ENCODE results near the gene NR1I2. TPM values are rescaled to one million over a fixed set of nuclear protein-coding genes. Genes with fewer than 3 reads are reported as not detected.

Gene NR1I2
- polyA plus RNA-seq, 3 donors from 2014 or later = 0.24 to 0.40 TPM; not detected in 1

DNA sequence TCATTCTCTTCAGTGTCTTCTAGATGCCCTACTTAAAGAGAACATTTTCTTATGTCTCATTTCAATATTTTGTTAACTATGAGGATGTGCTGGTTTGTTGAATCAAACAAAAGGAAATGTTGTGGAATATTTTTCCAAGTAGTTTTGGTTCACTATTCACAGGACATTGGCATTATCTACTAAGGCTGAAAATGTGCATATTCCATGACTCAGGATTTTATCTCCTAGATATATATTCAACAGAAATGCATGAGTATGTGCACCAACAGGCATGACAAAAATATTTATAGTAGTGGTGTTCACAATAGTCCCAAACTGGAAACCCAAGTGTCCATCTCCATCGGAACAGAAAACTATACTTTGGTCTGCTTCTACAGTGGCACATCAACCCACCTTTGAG lies 16.7 kb upstream of the NR1I2 start:
- peaks cover 0 to 15% (median 3%) of the 10 kb centered on the region in 3 donors for H3K27me3 Mint-ChIP-seq (ENCODE audit: low read depth in 3 of 3)
- no peak for DNase-seq
- H3K36me3 Mint-ChIP-seq = no peaks in the 10 kb centered on the region
- no peak overlapping the region for H3K4me3 Mint-ChIP-seq
- H3K9me3 Mint-ChIP-seq = peaks cover 0 to 11% (median 3%) of the 10 kb centered on the region in 6 donors
- no peak overlapping the region for H3K27ac Mint-ChIP-seq
- no peaks in the 10 kb centered on the region for H3K4me1 Mint-ChIP-seq

GRCh38 chr3:119767936-119768601 lies 13.8 kb upstream of the NR1I2 start:
- H3K27ac Mint-ChIP-seq = no peak overlapping the region
- no peaks in the 10 kb centered on the region for H3K36me3 Mint-ChIP-seq
- no peak for DNase-seq
- peaks cover 0 to 5% (median 2%) of the 10 kb centered on the region in 3 donors for H3K27me3 Mint-ChIP-seq (ENCODE audit: low read depth in 3 of 3)
- H3K4me1 Mint-ChIP-seq = no peaks in the 10 kb centered on the region
- no peak overlapping the region for H3K4me3 Mint-ChIP-seq
- peaks cover 0 to 3% (median 0%) of the 10 kb centered on the region in 6 donors for H3K9me3 Mint-ChIP-seq

DNA sequence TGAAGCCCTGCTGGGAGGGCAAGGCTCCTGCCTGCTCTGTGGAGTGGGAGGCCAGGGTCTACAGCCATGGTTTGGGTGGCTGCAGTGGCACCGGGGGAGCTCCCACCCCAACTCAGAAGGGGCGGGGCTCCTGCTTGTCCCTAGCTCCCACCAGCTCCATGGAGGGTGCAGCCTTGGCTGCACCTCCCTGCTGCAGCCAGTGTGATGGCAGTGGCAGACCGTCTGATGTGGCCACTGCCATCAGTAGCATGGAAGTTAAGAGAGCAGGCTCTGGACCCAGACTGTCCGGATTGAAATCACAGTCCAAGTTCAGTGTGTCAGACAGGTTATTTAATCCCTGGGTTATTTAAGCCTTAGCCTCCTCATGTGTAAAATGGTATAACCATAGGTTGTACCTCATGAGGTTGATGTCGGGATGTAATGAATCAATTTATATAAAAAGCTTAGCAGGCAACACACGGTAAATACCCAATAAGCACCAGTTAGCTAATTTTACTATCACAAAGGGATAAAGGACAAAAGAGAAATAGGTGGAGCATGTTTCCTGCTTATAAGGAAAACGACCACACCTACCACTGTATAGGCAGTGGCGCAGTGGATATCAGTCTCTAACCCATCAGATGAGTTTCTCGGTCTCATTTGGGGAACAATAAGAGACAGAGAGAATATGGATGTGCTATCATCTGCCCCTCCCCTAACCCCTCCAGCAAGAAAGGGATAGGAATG lies 13.1 kb upstream of the NR1I2 start:
- Mint-ChIP-seq H3K27me3 (ENCODE audit: low read depth in 3 of 3) (peaks cover 0 to 2% (median 0%) of the 10 kb centered on the region in 3 donors), H3K4me1 (no peaks in the 10 kb centered on the region), H3K4me3 (no peak overlapping the region), H3K27ac (no peak overlapping the region), H3K9me3 (peaks cover 0 to 5% (median 0%) of the 10 kb centered on the region in 6 donors), H3K36me3 (no peaks in the 10 kb centered on the region)
- no peak for DNase-seq

GRCh38 chr3:119769394-119770149 lies 12.3 kb upstream of the NR1I2 start:
- H3K4me3 Mint-ChIP-seq = no peak overlapping the region
- peaks cover 0 to 2% (median 0%) of the 10 kb centered on the region in 3 donors for H3K27me3 Mint-ChIP-seq (ENCODE audit: low read depth in 3 of 3)
- H3K36me3 Mint-ChIP-seq = no peaks in the 10 kb centered on the region
- no peak overlapping the region for H3K27ac Mint-ChIP-seq
- H3K9me3 Mint-ChIP-seq = peaks cover 0 to 6% (median 0%) of the 10 kb centered on the region in 6 donors
- DNase-seq = no peak
- H3K4me1 Mint-ChIP-seq = no peaks in the 10 kb centered on the region

DNA sequence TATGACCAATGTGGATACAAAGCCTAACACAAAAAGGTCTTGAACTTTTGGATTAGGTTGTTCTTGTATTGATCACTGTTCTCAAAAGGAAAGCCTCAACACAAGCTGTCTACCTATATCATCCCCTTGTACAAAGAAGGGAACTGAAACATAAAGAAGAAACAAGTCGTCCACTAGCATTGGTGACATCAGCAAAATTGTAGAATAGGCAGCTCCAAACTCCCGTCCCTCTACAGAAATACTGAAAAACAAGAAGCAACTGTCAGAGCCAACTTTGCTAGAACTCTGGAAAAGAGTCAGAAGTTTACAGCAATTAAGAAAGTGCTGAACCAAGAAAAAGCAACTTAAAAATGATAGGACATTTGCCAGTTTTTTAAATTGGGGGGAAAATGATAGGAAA lies 7.5 kb upstream of the NR1I2 start:
- DNase-seq = no peak
- peaks cover 0 to 2% (median 0%) of the 10 kb centered on the region in 3 donors for H3K27me3 Mint-ChIP-seq (ENCODE audit: low read depth in 3 of 3)
- no peaks in the 10 kb centered on the region for H3K36me3 Mint-ChIP-seq
- peaks cover 0 to 8% (median under 1%) of the 10 kb centered on the region in 6 donors for H3K9me3 Mint-ChIP-seq
- H3K4me1 Mint-ChIP-seq = no peaks in the 10 kb centered on the region
- H3K27ac Mint-ChIP-seq = no peak overlapping the region
- H3K4me3 Mint-ChIP-seq = no peak overlapping the region

DNA sequence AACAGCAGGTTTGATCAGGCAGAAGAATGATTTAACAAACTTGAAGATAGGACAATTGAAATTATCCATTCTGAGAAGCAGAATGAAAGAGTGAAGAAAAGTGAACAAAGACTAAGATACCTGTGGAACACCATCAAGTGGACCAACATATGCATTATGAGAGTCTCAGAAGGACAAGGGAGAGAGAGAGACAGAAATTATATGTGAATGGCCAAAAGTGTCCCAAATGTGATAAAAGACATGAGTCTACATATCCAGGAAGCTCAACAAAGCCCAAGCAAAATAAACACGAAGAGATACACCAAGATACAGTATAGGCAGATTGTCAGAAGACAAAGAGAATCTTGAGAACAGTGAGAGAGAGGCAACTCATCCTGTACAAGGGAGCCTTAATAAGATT lies 5.6 kb upstream of the NR1I2 start:
- DNase-seq = no peak
- no peak overlapping the region for H3K4me3 Mint-ChIP-seq
- H3K4me1 Mint-ChIP-seq = no peaks in the 10 kb centered on the region
- H3K36me3 Mint-ChIP-seq = no peaks in the 10 kb centered on the region
- H3K27ac Mint-ChIP-seq = no peak overlapping the region
- peaks cover 0 to 2% (median 0%) of the 10 kb centered on the region in 3 donors for H3K27me3 Mint-ChIP-seq (ENCODE audit: low read depth in 3 of 3)
- H3K9me3 Mint-ChIP-seq = peaks cover 0 to 5% (median under 1%) of the 10 kb centered on the region in 6 donors

GRCh38 chr3:119778176-119778575 lies 3.7 kb upstream of the NR1I2 start:
- no peaks in the 10 kb centered on the region for H3K36me3 Mint-ChIP-seq
- H3K27ac Mint-ChIP-seq = no peak overlapping the region
- H3K9me3 Mint-ChIP-seq = peaks cover 0 to 5% (median under 1%) of the 10 kb centered on the region in 6 donors
- peaks cover 0 to 4% (median 0%) of the 10 kb centered on the region in 3 donors for H3K27me3 Mint-ChIP-seq (ENCODE audit: low read depth in 3 of 3)
- no peaks in the 10 kb centered on the region for H3K4me1 Mint-ChIP-seq
- no peak for DNase-seq
- H3K4me3 Mint-ChIP-seq = no peak overlapping the region

DNA sequence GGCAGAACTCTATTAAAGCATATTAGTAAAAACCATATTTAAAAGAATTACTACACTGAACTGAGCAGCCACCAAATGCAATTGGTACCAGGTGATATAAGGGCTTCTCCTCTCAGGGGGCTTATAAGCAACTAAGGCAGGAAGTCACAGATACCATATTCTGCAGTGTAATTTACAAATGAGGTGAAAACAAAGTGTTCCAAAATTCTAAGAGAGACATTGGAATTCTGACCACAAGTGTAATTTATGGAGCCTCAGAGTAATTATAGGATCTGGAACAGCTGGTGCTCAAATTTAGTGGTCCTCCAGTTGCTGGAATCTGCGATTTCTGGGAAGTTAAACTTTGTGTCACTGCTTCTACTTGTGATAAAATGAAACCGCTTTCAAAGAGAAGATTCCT lies 3.1 kb upstream of the NR1I2 start:
- Mint-ChIP-seq H3K36me3 (no peaks in the 10 kb centered on the region), H3K27ac (no peak overlapping the region), H3K4me3 (no peak overlapping the region), H3K4me1 (no peaks in the 10 kb centered on the region), H3K9me3 (peaks cover 0 to 4% (median under 1%) of the 10 kb centered on the region in 6 donors), H3K27me3 (ENCODE audit: low read depth in 3 of 3) (peaks cover 0 to 4% (median 0%) of the 10 kb centered on the region in 3 donors)
- DNase-seq = no peak

GRCh38 chr3:119779731-119780383 lies 2.0 kb upstream of the NR1I2 start:
- Mint-ChIP-seq H3K4me3 (no peak overlapping the region), H3K27me3 (ENCODE audit: low read depth in 3 of 3) (peaks cover 0 to 4% (median 0%) of the 10 kb centered on the region in 3 donors), H3K27ac (no peak overlapping the region), H3K4me1 (no peaks in the 10 kb centered on the region), H3K9me3 (peaks cover 0 to 3% (median under 1%) of the 10 kb centered on the region in 6 donors), H3K36me3 (no peaks in the 10 kb centered on the region)
- no peak for DNase-seq

DNA sequence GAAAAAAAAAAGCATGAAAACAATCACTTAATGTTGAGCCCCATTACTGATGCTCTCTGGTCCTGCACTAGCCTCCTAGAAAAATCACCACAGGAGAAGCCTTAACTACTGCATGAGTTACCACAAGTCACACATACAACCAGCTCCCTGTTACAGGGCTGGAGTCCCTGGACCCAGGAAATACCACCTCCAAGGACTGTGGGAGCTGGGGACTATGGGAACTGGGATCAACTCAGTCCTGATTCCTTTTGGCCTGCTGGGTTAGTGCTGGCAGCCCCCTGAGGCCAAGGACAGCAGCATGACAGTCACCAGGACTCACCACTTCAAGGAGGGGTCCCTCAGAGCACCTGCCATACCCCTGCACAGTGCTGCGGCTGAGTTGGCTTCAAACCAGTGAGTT lies 559 bp downstream of the NR1I2 start:
- H3K9me3 Mint-ChIP-seq = no peaks in the 10 kb centered on the region
- no peaks in the 10 kb centered on the region for H3K4me1 Mint-ChIP-seq
- H3K27me3 Mint-ChIP-seq (ENCODE audit: low read depth in 3 of 3) = peaks cover 0 to 4% (median 2%) of the 10 kb centered on the region in 3 donors
- H3K27ac Mint-ChIP-seq = no peak overlapping the region
- no peak overlapping the region for H3K4me3 Mint-ChIP-seq
- DNase-seq = no peak
- H3K36me3 Mint-ChIP-seq = no peaks in the 10 kb centered on the region

DNA sequence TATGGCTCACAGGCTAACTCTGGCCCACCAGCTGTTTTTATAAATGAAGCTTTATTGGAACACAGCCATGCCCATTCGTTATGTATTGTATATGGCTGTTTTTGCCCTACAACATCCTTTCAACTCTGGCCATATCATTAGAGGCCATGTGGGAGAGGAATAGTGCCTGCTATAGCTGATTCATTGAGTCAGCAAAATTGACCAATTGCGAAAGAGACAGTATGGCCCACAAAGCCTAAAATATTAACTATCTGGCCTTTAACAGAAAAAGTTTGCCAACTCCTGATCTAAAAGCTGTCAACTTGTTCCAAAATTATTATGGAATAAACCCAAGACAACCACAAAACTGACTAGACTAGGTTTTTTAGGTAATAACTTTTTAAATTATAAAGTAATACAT lies 1.4 kb downstream of the NR1I2 start:
- H3K27me3 Mint-ChIP-seq (ENCODE audit: low read depth in 3 of 3) = peaks cover 0 to 4% (median 2%) of the 10 kb centered on the region in 3 donors
- H3K4me1 Mint-ChIP-seq = no peaks in the 10 kb centered on the region
- H3K27ac Mint-ChIP-seq = no peak overlapping the region
- H3K36me3 Mint-ChIP-seq = no peaks in the 10 kb centered on the region
- H3K9me3 Mint-ChIP-seq = no peaks in the 10 kb centered on the region
- H3K4me3 Mint-ChIP-seq = no peak overlapping the region
- DNase-seq = no peak

GRCh38 chr3:119783883-119784282 lies 2.0 kb downstream of the NR1I2 start:
- H3K27ac Mint-ChIP-seq = no peak overlapping the region
- no peak overlapping the region for H3K4me3 Mint-ChIP-seq
- H3K36me3 Mint-ChIP-seq = no peaks in the 10 kb centered on the region
- DNase-seq = no peak
- no peaks in the 10 kb centered on the region for H3K9me3 Mint-ChIP-seq
- no peaks in the 10 kb centered on the region for H3K4me1 Mint-ChIP-seq
- H3K27me3 Mint-ChIP-seq (ENCODE audit: low read depth in 3 of 3) = peaks cover 0 to 4% (median 2%) of the 10 kb centered on the region in 3 donors

- Mint-ChIP-seq H3K4me3 (no peak overlapping the region), H3K4me1 (no peaks in the 10 kb centered on the region), H3K36me3 (no peaks in the 10 kb centered on the region), H3K27me3 (ENCODE audit: low read depth in 3 of 3) (peaks cover 0 to 4% (median 2%) of the 10 kb centered on the region in 3 donors), H3K9me3 (no peaks in the 10 kb centered on the region), H3K27ac (no peak overlapping the region)
- no peak for DNase-seq
These were observed 4.5 kb downstream of the NR1I2 start for GRCh38 chr3:119786409-119786808.

All from immature natural killer cell (primary cell).